Neural cell (in vitro differentiated cells): ENCODE results near the gene NECAB3. TPM values are rescaled to one million over a fixed set of nuclear protein-coding genes. Genes with fewer than 3 reads are reported as not detected.

Source experiments
- H2AFZ ChIP-seq: fragments of 200-600, 300-800 bp; sonication (generic), shearing (Covaris generic); 2 replicates; pipeline ENCODE4 v1.6.0; 2014; ENCODE audit warnings: low read depth, mild to moderate bottlenecking, antibody characterized with exemption, low read length, moderate library complexity
- H3F3A ChIP-seq: fragments of 200-600 bp; shearing (Covaris generic); 2 replicates; pipeline ENCODE4 v1.6.1; 2016; ENCODE audit warnings: mild to moderate bottlenecking, moderate library complexity, mixed read lengths, antibody characterized with exemption, low read length; ENCODE audit not compliant: insufficient read depth, poor library complexity, severe bottlenecking
- H3K27ac ChIP-seq: fragments of 200-600, 300-800 bp; sonication (generic), shearing (Covaris generic); 2 replicates; pipeline ENCODE4 v1.5.1; 2014; ENCODE audit warnings: mild to moderate bottlenecking, low read length, moderate library complexity
- H3K27me3 ChIP-seq: fragments of 300-800, 200-600 bp; sonication (generic), shearing (Covaris generic); 2 replicates; pipeline ENCODE4 v1.6.0; 2014; ENCODE audit warnings: mild to moderate bottlenecking, low read depth, low read length, moderate library complexity; ENCODE audit not compliant: insufficient read depth
- H3K36me3 ChIP-seq: fragments of 300-800, 200-600 bp; sonication (generic), shearing (Covaris generic); 2 replicates; pipeline ENCODE4 v1.5.1; 2014; ENCODE audit warnings: mild to moderate bottlenecking, antibody characterized with exemption, low read length, moderate library complexity; ENCODE audit not compliant: insufficient read depth
- H3K4me2 ChIP-seq: fragments of 300-800, 200-600 bp; sonication (generic), shearing (Covaris generic); 2 replicates; pipeline ENCODE4 v1.6.0; 2014; ENCODE audit warnings: mild to moderate bottlenecking, low read length
- H3K4me3 ChIP-seq: fragments of 300-800, 200-600 bp; sonication (generic), shearing (Covaris generic); 2 replicates; pipeline ENCODE4 v1.5.1; 2014; ENCODE audit warnings: mild to moderate bottlenecking, low read length, moderate library complexity
- H3K79me2 ChIP-seq: fragments of 200-600 bp; shearing (Covaris generic); replicated peaks from 2 replicates; pipeline ENCODE4 v1.6.0; 2014; ENCODE audit warnings: mild to moderate bottlenecking, low read length, moderate library complexity; ENCODE audit not compliant: insufficient read depth
- H3K9ac ChIP-seq: fragments of 300-800, 200-600 bp; sonication (generic), shearing (Covaris generic); 2 replicates; pipeline ENCODE4 v1.6.1; 2016; ENCODE audit warnings: mild to moderate bottlenecking, low read length, mixed read lengths
- H3K9me2 ChIP-seq: fragments of 200-600 bp; shearing (Covaris generic); 2 replicates; pipeline ENCODE4 v1.6.1; 2016; ENCODE audit warnings: mild to moderate bottlenecking, low read length, mixed read lengths; ENCODE audit not compliant: insufficient read depth
- H3K9me3 ChIP-seq: fragments of 200-600, 300-800 bp; sonication (generic), shearing (Covaris generic); 2 replicates; pipeline ENCODE4 v1.6.1; 2016; ENCODE audit warnings: mild to moderate bottlenecking, mixed run types, low read length, moderate library complexity, mixed read lengths
- H4K20me1 ChIP-seq: fragments of 200-600 bp; shearing (Covaris generic); 2 replicates; pipeline ENCODE4 v1.6.1; 2016; ENCODE audit warnings: mild to moderate bottlenecking, mixed run types; ENCODE audit not compliant: insufficient read depth
- EP300 ChIP-seq: fragments of 450-650 bp; conservative IDR thresholded peaks from 2 replicates; pipeline ENCODE4 v1.6.1; 2014; ENCODE audit warnings: antibody characterized with exemption, mild to moderate bottlenecking, moderate library complexity; ENCODE audit not compliant: poor library complexity, severe bottlenecking
- EZH2 ChIP-seq: fragments of 200-600, 300-800 bp; shearing (Covaris generic), sonication (generic); IDR thresholded peaks from 2 replicates; pipeline ENCODE4 v1.6.1; 2014; ENCODE audit warnings: antibody characterized with exemption, low read length, borderline replicate concordance, mild to moderate bottlenecking; ENCODE audit not compliant: insufficient read depth, poor library complexity, severe bottlenecking
- MXI1 ChIP-seq: fragments of 450-650 bp; conservative IDR thresholded peaks from 2 replicates; pipeline ENCODE4 v1.6.1; 2014; ENCODE audit warnings: antibody characterized with exemption, mild to moderate bottlenecking; ENCODE audit not compliant: poor library complexity, severe bottlenecking
- POLR2AphosphoS5 ChIP-seq: IDR thresholded peaks from 2 replicates; pipeline ENCODE4 v1.6.1; 2012
- RAD21 ChIP-seq: fragments of 450-650 bp; conservative IDR thresholded peaks from 2 replicates; pipeline ENCODE4 v1.6.1; 2014; ENCODE audit warnings: antibody characterized with exemption, mild to moderate bottlenecking, moderate library complexity
- SMC3 ChIP-seq: fragments of 450-650 bp; conservative IDR thresholded peaks from 2 replicates; pipeline ENCODE4 v1.6.1; 2014; ENCODE audit warnings: antibody characterized with exemption, mild to moderate bottlenecking, moderate library complexity; ENCODE audit not compliant: poor library complexity
- TAF1 ChIP-seq: IDR thresholded peaks from 2 replicates; pipeline ENCODE4 v1.6.1; 2012; ENCODE audit warnings: low read depth
- polyA plus RNA-seq: library from polyadenylated mRNA; depleted of rRNA; stranded (reverse); fragments of >200 nt; gene quantifications from 2 replicates; pipeline ENCODE4 v1.2.3, GENCODE V29; 2014
- TF ChIP-seq, protein P1 (sequence below): fragments of 450-650 bp; IDR thresholded peaks from 2 replicates; pipeline ENCODE4 v1.5.1; 2014; ENCODE audit warnings: antibody characterized with exemption, mild to moderate bottlenecking, moderate library complexity; ENCODE audit not compliant: poor library complexity, severe bottlenecking
- TF ChIP-seq, protein P2 (sequence below): IDR thresholded peaks from 2 replicates; pipeline ENCODE4 v1.6.1; 2012; ENCODE audit warnings: borderline replicate concordance

NECAB3 gene
- polyA plus RNA-seq, 1 donor from 2014 or later, result 21.4 TPM

DNA sequence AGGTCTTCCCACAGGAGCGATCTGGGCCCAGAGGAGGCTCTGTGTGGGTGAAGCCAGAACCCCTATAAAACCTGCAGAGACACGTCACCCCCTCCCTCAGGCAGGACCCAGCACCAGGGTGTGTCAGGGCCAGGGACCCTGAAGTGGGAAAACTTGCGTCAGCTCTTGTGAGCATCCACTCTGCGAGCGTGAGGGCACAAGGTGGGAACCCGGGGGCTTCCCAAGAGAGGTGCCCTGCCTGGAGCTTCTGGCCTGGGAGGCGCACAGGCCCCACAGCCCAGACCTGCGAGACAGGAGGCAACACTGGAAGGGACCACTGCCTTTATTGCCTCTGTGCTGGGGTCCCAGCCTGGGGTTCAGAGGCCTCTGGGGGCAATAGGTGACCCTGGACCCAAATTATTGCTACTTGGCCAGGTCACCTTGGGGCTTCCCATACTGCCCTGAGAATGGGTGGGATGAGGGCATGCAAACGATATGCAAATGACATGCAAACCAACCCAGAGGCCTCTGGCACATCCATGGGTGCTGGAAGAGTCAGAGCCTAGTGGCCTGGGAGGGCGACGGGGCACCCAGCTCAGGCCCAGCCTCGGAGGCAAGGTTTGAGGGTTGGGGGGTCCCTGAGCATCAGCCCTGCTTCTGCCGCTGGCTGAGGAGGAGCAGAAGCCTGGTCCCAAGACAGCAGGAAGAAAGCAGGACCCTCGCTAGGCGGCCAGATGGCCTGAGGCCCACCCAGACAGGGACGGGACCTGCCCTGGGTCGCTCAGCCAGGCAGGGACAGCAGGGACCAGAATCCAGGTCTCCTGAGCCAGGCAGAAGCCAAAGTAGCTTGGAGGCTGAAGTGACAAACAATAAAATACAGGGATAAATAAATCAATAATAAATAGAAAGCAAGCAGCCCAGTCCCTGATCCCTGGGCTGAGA lies 17.2 kb downstream of the NECAB3 start:
- H3K79me2 ChIP-seq, result no peaks in the 10 kb centered on the region
- no peaks in the 10 kb centered on the region for H3K36me3 ChIP-seq
- no peaks in the 10 kb centered on the region for H3K9me2 ChIP-seq
- no peak overlapping the region for H3K27ac ChIP-seq
- H4K20me1 ChIP-seq, result no peaks in the 10 kb centered on the region
- TF ChIP-seq TAF1, result no peak
- no peak for TF ChIP-seq EP300
- TF ChIP-seq EZH2, result no peak
- no peak for TF ChIP-seq POLR2AphosphoS5
- TF ChIP-seq SMC3, result no peak
- no peak for TF ChIP-seq RAD21
- TF ChIP-seq, protein P1, sequence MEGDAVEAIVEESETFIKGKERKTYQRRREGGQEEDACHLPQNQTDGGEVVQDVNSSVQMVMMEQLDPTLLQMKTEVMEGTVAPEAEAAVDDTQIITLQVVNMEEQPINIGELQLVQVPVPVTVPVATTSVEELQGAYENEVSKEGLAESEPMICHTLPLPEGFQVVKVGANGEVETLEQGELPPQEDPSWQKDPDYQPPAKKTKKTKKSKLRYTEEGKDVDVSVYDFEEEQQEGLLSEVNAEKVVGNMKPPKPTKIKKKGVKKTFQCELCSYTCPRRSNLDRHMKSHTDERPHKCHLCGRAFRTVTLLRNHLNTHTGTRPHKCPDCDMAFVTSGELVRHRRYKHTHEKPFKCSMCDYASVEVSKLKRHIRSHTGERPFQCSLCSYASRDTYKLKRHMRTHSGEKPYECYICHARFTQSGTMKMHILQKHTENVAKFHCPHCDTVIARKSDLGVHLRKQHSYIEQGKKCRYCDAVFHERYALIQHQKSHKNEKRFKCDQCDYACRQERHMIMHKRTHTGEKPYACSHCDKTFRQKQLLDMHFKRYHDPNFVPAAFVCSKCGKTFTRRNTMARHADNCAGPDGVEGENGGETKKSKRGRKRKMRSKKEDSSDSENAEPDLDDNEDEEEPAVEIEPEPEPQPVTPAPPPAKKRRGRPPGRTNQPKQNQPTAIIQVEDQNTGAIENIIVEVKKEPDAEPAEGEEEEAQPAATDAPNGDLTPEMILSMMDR, result no peak
- TF ChIP-seq, protein P2, sequence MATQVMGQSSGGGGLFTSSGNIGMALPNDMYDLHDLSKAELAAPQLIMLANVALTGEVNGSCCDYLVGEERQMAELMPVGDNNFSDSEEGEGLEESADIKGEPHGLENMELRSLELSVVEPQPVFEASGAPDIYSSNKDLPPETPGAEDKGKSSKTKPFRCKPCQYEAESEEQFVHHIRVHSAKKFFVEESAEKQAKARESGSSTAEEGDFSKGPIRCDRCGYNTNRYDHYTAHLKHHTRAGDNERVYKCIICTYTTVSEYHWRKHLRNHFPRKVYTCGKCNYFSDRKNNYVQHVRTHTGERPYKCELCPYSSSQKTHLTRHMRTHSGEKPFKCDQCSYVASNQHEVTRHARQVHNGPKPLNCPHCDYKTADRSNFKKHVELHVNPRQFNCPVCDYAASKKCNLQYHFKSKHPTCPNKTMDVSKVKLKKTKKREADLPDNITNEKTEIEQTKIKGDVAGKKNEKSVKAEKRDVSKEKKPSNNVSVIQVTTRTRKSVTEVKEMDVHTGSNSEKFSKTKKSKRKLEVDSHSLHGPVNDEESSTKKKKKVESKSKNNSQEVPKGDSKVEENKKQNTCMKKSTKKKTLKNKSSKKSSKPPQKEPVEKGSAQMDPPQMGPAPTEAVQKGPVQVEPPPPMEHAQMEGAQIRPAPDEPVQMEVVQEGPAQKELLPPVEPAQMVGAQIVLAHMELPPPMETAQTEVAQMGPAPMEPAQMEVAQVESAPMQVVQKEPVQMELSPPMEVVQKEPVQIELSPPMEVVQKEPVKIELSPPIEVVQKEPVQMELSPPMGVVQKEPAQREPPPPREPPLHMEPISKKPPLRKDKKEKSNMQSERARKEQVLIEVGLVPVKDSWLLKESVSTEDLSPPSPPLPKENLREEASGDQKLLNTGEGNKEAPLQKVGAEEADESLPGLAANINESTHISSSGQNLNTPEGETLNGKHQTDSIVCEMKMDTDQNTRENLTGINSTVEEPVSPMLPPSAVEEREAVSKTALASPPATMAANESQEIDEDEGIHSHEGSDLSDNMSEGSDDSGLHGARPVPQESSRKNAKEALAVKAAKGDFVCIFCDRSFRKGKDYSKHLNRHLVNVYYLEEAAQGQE, result no peak
- no peak for TF ChIP-seq MXI1
- H3F3A ChIP-seq, result no peaks in the 10 kb centered on the region
- H3K9me3 ChIP-seq, result no peaks in the 10 kb centered on the region
- no peak overlapping the region for H2AFZ ChIP-seq
- no peak overlapping the region for H3K4me2 ChIP-seq
- H3K4me3 ChIP-seq, result no peak overlapping the region
- no peak overlapping the region for H3K9ac ChIP-seq
- no peaks in the 10 kb centered on the region for H3K27me3 ChIP-seq

DNA sequence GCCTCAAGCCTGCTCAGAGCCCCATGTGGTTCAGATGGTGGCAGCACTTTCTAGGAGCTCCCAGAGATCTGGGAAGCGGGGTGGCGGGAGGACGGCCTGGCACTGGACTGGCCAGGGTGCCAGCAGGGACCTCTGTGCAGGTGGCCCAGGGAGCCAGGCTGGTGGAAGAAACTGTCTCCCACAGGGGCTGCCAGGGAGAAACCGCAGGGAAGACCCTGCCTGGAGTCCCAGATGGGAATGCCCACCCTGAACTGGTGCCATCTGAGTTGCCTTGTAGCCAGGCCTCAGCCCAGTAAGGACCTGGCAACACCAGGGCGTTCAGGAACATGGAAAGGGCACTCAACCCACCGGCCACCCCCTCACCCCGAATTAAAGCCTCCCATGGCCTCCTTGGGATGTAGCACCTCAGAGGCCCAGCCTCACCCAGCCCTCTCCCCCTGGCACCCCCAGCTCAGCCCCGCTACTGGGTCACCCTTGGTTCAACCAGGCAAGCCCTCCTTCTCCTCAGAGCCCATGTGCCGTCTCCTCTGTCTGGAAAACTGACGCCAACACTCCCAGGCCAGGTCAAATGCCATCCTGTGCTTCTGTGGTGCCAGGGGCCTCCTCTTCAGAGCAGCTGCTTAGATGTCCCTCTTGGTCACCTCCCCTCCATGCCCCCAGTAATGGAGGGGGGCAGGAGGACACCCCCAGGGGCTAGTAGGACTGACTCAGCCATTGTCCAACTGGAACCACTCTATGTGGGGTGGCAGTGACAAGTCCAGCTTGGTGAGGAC lies 18.0 kb downstream of the NECAB3 start:
- Histone ChIP-seq H3K27me3 (no peaks in the 10 kb centered on the region), H3K4me3 (no peak overlapping the region), H3K27ac (no peak overlapping the region), H3F3A (no peaks in the 10 kb centered on the region), H3K4me2 (no peak overlapping the region), H3K9me3 (no peaks in the 10 kb centered on the region), H4K20me1 (no peaks in the 10 kb centered on the region), H3K9ac (no peak overlapping the region), H3K36me3 (no peaks in the 10 kb centered on the region), H3K79me2 (no peaks in the 10 kb centered on the region), H3K9me2 (no peaks in the 10 kb centered on the region), H2AFZ (no peak overlapping the region)
- TF ChIP-seq MXI1 (no peak), TAF1 (no peak), SMC3 (no peak), RAD21 (no peak), EZH2 (no peak), EP300 (no peak), POLR2AphosphoS5 (no peak)
- TF ChIP-seq, protein P1, result no peak
- TF ChIP-seq, protein P2, result no peak
